Measurements from ENCODE around the gene HNMT. TPM values are rescaled to one million over a fixed set of nuclear protein-coding genes. Genes with fewer than 3 reads are reported as not detected.

The HNMT gene
- total RNA-seq, 1 donor = 161 TPM

DNA sequence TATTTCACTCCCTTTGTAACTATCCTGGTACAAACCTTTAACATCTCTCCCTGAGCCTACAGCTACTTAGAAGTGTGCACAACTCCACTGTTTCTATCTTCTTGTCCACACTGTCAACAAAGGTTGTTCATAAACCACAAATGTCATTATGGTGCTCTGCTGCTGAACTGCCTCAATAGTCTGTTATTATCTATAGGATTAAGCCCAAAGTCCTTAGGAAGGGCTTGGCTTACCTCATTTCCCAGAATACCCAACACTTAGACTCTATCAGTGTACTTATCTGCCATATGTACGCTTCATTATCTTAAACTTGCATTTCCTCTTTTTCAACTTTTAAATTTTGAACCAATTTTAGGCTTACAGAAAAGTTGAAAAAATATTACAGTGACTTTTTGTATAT, 94.2 kb downstream of the HNMT start:
- no peak overlapping the region for H3K4me3 ChIP-seq (ENCODE audit: low read depth, low read length)
- TF ChIP-seq, protein P1, sequence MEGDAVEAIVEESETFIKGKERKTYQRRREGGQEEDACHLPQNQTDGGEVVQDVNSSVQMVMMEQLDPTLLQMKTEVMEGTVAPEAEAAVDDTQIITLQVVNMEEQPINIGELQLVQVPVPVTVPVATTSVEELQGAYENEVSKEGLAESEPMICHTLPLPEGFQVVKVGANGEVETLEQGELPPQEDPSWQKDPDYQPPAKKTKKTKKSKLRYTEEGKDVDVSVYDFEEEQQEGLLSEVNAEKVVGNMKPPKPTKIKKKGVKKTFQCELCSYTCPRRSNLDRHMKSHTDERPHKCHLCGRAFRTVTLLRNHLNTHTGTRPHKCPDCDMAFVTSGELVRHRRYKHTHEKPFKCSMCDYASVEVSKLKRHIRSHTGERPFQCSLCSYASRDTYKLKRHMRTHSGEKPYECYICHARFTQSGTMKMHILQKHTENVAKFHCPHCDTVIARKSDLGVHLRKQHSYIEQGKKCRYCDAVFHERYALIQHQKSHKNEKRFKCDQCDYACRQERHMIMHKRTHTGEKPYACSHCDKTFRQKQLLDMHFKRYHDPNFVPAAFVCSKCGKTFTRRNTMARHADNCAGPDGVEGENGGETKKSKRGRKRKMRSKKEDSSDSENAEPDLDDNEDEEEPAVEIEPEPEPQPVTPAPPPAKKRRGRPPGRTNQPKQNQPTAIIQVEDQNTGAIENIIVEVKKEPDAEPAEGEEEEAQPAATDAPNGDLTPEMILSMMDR (IDR thresholded peaks at IDR 0.05; ENCODE audit: insufficient read depth, low read depth, low read length) = no peak
- peak; percentile 16 for DNase-seq (ENCODE audit: low read depth)

DNA sequence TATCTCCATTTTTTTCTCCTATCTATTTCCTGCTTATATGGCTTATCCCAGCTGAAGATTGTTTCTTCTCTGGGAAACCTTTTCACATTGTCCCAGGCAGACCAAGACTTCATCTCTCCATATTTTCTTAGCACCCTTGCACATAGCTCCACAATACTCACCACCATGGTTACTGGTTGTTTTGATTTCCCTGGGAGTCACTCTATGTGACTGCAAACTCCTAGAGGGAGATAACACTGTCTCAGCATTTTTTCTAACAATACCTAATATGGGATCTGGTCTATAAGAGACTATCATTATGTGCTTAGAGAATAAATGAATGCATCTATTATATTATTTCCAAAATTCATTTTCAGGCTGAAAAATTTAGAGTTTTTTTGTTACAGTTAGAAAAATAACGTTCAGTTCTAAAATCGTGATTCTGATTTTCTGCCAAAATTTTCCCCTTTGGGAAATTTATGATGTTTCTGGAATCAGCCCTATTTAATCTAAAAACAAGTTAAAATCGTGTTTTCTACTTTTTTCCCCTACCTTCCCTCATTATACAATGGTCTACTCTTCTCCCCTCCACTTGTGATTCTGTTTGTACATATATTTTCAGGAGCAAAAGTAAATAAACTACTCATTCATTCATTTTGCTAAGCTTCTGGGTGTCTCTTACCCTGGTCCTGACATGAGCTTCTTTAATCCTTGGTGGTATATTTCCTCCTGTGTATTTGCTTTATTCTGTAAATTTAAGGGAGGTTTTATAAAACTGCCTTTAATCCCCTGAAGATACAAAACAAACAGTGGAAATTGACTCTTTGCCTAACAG, 95.4 kb downstream of the HNMT start:
- TF ChIP-seq, protein P1 (IDR thresholded peaks at IDR 0.05; ENCODE audit: insufficient read depth, low read depth, low read length) = no peak
- no peak for DNase-seq (ENCODE audit: low read depth)
- no peak overlapping the region for H3K4me3 ChIP-seq (ENCODE audit: low read depth, low read length)

DNA sequence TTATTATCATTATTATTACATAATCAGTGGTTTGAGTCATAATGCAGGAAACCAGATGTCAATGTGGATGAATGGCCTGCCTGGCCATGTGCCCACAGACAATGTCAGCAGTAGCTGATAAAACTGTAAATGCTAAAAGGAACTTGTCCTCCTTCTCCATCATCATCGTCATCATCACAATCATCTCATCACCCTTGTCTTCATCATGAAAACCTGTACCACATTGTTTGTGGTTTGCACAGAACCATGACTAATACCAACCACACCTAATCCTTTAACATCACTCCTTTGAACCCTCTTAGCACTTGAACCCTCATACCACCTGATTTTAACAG, 96.0 kb downstream of the HNMT start:
- peak; percentile 77 for DNase-seq (ENCODE audit: low read depth)
- TF ChIP-seq, protein P1 (IDR thresholded peaks at IDR 0.05; ENCODE audit: insufficient read depth, low read depth, low read length) = no peak
- no peak overlapping the region for H3K4me3 ChIP-seq (ENCODE audit: low read depth, low read length)

DNA sequence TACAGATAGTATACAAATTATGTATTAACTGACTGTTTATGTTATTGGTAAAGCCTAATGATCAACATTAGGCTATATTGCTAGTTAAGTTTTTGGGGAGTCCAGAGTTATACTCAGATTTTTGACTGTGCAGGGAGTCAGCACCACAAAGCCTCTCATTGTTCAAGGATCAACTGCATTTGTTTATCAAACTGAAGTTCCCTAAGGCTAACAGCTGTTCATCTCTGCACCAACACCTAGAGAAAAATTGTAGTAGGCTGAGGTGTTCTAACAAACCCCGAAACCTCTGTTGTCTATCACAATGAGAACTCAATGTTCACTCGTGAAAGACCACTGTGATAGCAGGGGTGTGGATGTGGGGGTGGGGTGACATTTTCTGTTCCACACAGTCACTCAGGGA, 97.7 kb downstream of the HNMT start:
- TF ChIP-seq, protein P1 (IDR thresholded peaks at IDR 0.05; ENCODE audit: insufficient read depth, low read depth, low read length) = no peak
- DNase-seq (ENCODE audit: low read depth) = no peak
- no peak overlapping the region for H3K4me3 ChIP-seq (ENCODE audit: low read depth, low read length)

DNA sequence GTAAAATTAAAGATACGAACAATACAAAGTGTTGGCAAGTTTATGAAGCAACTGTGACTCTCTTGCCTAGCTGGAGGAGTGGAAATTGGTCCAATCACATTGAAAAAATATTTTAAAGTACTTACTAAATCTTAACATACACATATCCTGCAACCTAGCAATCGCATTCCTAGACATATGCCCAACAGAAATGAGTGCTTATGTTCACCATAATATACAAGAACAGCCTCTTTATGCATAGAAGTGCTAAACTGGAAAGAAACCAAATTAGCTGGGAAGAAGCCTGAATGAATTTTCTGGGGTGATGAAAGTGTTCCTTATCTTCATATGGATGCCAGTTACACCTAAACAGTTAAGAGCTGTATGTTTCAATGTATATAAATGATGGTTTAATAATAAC, 98.9 kb downstream of the HNMT start:
- TF ChIP-seq, protein P1 (IDR thresholded peaks at IDR 0.05; ENCODE audit: insufficient read depth, low read depth, low read length) = no peak
- H3K4me3 ChIP-seq (ENCODE audit: low read depth, low read length) = no peak overlapping the region
- DNase-seq (ENCODE audit: low read depth) = no peak

All from fibroblast of villous mesenchyme (primary cell).